Keratinocyte (primary cell): Measurements from ENCODE around the gene HNF4A. TPM values are rescaled to one million over a fixed set of nuclear protein-coding genes. Genes with fewer than 3 reads are reported as not detected.

Experiments
- DNase-seq: peaks from one replicate; pipeline ENCODE4 v3.0.0-alpha.2; 2011; ENCODE audit warnings: low read depth, missing footprints, low spot score
- FAIRE-seq: peaks from 2 replicates; lab custom pipeline; 2011; peaks lifted over from hg19 to GRCh38; lab: Jason Lieb, UNC
- H2AFZ ChIP-seq: 2 replicates; pipeline ENCODE4 v1.6.0; 2012; ENCODE audit warnings: low read length, control low read depth, inconsistent platforms; ENCODE audit not compliant: control insufficient read depth
- H3K27ac ChIP-seq: 2 replicates; pipeline ENCODE4 v1.5.1; 2011; ENCODE audit warnings: low read length; ENCODE audit not compliant: control insufficient read depth, insufficient read depth
- H3K27me3 ChIP-seq: 3 replicates; pipeline ENCODE4 v1.6.0; 2011; ENCODE audit warnings: low read length; ENCODE audit not compliant: control insufficient read depth, insufficient read depth; ENCODE audit errors: extremely low read depth
- H3K36me3 ChIP-seq, 2 experiments: 2 replicates in 1 of 2; 3 replicates in 1 of 2; pipeline ENCODE4 v1.5.1; 2011; ENCODE audit warnings: low read length in 2 of 2, mild to moderate bottlenecking in 1 of 2; ENCODE audit not compliant: control insufficient read depth in 2 of 2, insufficient read depth in 2 of 2; ENCODE audit errors: extremely low read depth in 1 of 2
- H3K4me1 ChIP-seq: 3 replicates; pipeline ENCODE4 v1.5.1; 2011; ENCODE audit warnings: low read length; ENCODE audit not compliant: control insufficient read depth, insufficient read depth; ENCODE audit errors: extremely low read depth
- H3K4me2 ChIP-seq: 3 replicates; pipeline ENCODE4 v1.6.0; 2011; ENCODE audit warnings: low read depth, low read length; ENCODE audit not compliant: control insufficient read depth, insufficient read depth; ENCODE audit errors: extremely low read depth
- H3K4me3 ChIP-seq, 3 experiments: fragments of 200-600 bp in 1 of 3; sonication (generic) in 1 of 3; 2 replicates in 2 of 3; 3 replicates in 1 of 3; pipeline ENCODE4 v1.5.1; 2011 to 2016; ENCODE audit warnings: low read length in 3 of 3, mild to moderate bottlenecking in 3 of 3, control low read depth in 2 of 3, inconsistent platforms in 1 of 3, low read depth in 1 of 3, mixed read lengths in 1 of 3, mixed run types in 1 of 3, moderate library complexity in 1 of 3; ENCODE audit not compliant: control insufficient read depth in 2 of 3, insufficient read depth in 2 of 3; ENCODE audit errors: extremely low read depth in 1 of 3
- H3K79me2 ChIP-seq: 2 replicates; pipeline ENCODE4 v1.6.0; 2012; ENCODE audit warnings: low read length; ENCODE audit not compliant: control insufficient read depth, insufficient read depth
- H3K9ac ChIP-seq: 3 replicates; pipeline ENCODE4 v1.6.0; 2011; ENCODE audit warnings: low read length; ENCODE audit not compliant: control insufficient read depth, insufficient read depth; ENCODE audit errors: extremely low read depth
- H3K9me1 ChIP-seq: 3 replicates; pipeline ENCODE4 v1.6.0; 2011; ENCODE audit warnings: low read length; ENCODE audit not compliant: control insufficient read depth, insufficient read depth; ENCODE audit errors: extremely low read depth
- H3K9me3 ChIP-seq: 2 replicates; pipeline ENCODE4 v1.5.1; 2012; ENCODE audit warnings: low read depth, low read length; ENCODE audit not compliant: control insufficient read depth
- H4K20me1 ChIP-seq: 3 replicates; pipeline ENCODE4 v1.6.0; 2011; ENCODE audit warnings: low read length; ENCODE audit not compliant: control insufficient read depth, insufficient read depth; ENCODE audit errors: extremely low read depth
- CTCF ChIP-seq, 3 experiments: IDR thresholded peaks in 1 of 3; conservative IDR thresholded peaks in 1 of 3; optimal IDR thresholded peaks in 1 of 3; 2 replicates in 2 of 3; 3 replicates in 1 of 3; pipeline versions ENCODE3 to v1.5.1; 2011; ENCODE audit warnings: low read length in 3 of 3, mild to moderate bottlenecking in 3 of 3, moderate library complexity in 2 of 3, control low read depth in 1 of 3, inconsistent platforms in 1 of 3; ENCODE audit not compliant: insufficient read depth in 2 of 3; ENCODE audit errors: extremely low read depth in 1 of 3
- EZH2 ChIP-seq: IDR thresholded peaks from one replicate; pipeline ENCODE4 v1.6.1; 2012; ENCODE audit warnings: inconsistent platforms, mild to moderate bottlenecking, low read length, moderate library complexity
- dilution Hi-C: fragments of 300-500 bp; cut with MboI; formaldehyde crosslinking; loops from one replicate; pipeline ENCODE4 v1.7.0; 2020; ENCODE audit warnings: low sequenced_read_pairs; ENCODE audit not compliant: extremely low pct_ligation_motif_present
- polyA plus RNA-seq, 5 experiments: library from polyadenylated mRNA; depleted of rRNA in 3 of 5; stranded (reverse) in 3 of 5; stranded (forward) in 1 of 5; unstranded in 1 of 5; fragments of >200 nt; gene quantifications; 1 replicate in 1 of 5; 2 replicates in 3 of 5; 3 replicates in 1 of 5; pipeline versions ENCODE4 v1.2.1 to v1.2.3, GENCODE V29; 2011 to 2012; ENCODE audit warnings: missing spikeins in 2 of 5, low read depth in 1 of 5, low replicate concordance in 1 of 5

HNF4A gene
- polyA plus RNA-seq, 1 donor (not counting 4 experiments of a cell fraction or from before 2014, with no cell fraction given), result not detected

DNA sequence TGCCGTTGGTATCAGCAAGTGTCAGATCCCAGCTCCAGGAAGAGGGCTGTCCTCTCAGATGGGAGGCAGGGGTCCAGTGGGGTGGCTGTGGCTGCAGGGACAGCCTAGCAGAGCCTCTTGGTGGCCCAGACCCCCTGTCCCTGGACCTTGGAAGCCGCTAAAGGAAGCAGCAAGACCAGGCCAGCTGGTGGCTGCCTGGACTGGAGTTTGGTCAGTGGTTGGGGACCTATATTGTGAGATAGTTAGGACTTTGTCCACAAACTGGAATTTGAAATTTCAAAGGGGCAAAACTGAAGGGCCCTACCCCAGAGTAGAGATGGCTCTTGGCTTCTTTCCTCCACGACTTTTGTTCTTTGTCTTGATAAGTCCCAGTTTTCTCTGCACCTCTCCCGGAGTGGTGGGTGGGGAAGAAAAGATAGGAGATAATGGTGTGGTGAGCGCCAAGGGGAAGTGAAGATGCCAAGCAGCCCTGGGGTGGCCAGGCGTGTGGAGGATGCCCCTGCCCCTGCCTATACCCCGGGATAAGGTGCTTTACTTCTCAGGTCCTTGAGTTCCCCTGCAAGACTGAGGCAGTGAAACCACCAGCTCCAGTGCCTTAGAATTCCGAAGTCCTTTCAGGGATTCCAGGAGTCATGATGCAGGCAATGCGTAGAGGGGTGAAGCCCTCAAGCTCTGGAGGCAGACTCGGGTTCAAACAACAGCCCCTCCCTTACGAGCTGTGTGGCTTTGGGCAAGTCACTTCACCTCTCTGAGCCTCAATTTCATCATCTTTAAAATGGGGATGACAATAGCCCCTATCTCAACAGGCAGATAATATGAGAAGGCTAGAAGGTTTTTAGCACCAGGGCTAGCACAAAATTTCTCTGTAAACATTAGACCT is 40.2 kb downstream of the HNF4A start:
- FAIRE-seq, result no peak
- TF ChIP-seq CTCF (optimal IDR thresholded peaks at IDR 0.05 in 1 of 3, IDR thresholded peaks at IDR 0.05 in 1 of 3, conservative IDR thresholded peaks at IDR 0.05 in 1 of 3; ENCODE audit: extremely low read depth in 1 of 3, insufficient read depth in 2 of 3, low read length in 3 of 3) (no peak), EZH2 (no peak)
- H4K20me1 ChIP-seq, result no peaks in the 10 kb centered on the region
- peaks cover 13% of the 10 kb centered on the region for H3K4me1 ChIP-seq
- H3K9me1 ChIP-seq, result no peaks in the 10 kb centered on the region
- DNase-seq, result no peak
- no peak overlapping the region for H3K27ac ChIP-seq
- dilution Hi-C loops, result no loop called here
- no peaks in the 10 kb centered on the region for H3K36me3 ChIP-seq
- H3K9ac ChIP-seq, result no peak overlapping the region
- no peaks in the 10 kb centered on the region for H3K27me3 ChIP-seq
- H3K79me2 ChIP-seq, result no peaks in the 10 kb centered on the region
- H3K4me3 ChIP-seq, result no peak overlapping the region
- H3K4me2 ChIP-seq, result no peak overlapping the region
- H3K9me3 ChIP-seq, result no peaks in the 10 kb centered on the region
- H2AFZ ChIP-seq, result no peak overlapping the region

- FAIRE-seq, result no peak
- H3K9me3 ChIP-seq, result no peaks in the 10 kb centered on the region
- H2AFZ ChIP-seq, result no peak overlapping the region
- no peaks in the 10 kb centered on the region for H3K9me1 ChIP-seq
- H3K4me3 ChIP-seq, result no peak overlapping the region
- no peak for TF ChIP-seq EZH2
- TF ChIP-seq CTCF (optimal IDR thresholded peaks at IDR 0.05 in 1 of 3, IDR thresholded peaks at IDR 0.05 in 1 of 3, conservative IDR thresholded peaks at IDR 0.05 in 1 of 3; ENCODE audit: extremely low read depth in 1 of 3, insufficient read depth in 2 of 3, low read length in 3 of 3), result no peak
- H3K4me2 ChIP-seq, result no peak overlapping the region
- peaks cover 13% of the 10 kb centered on the region for H3K4me1 ChIP-seq
- no peak overlapping the region for H3K9ac ChIP-seq
- H3K27me3 ChIP-seq, result no peaks in the 10 kb centered on the region
- H3K27ac ChIP-seq, result no peak overlapping the region
- H4K20me1 ChIP-seq, result no peaks in the 10 kb centered on the region
- no peak for DNase-seq
- no peaks in the 10 kb centered on the region for H3K79me2 ChIP-seq
- dilution Hi-C loops, result no loop called here
- no peaks in the 10 kb centered on the region for H3K36me3 ChIP-seq
Measured at GRCh38 chr20:44396369-44397130, 41.1 kb downstream of the HNF4A start.
